HG03139 (cell line): ENCODE measurements around the gene TOP3A.

Experiments
- ATAC-seq: cut with Tn5 transposase; IDR thresholded peaks from one replicate; pipeline ENCODE4 v1.9.1; 2021; ENCODE audit not compliant: unreplicated experiment

TOP3A gene

GRCh38 chr17:18280766-18281371 is 33.9 kb downstream of the TOP3A start:
- ATAC-seq, result no peak

- no peak for ATAC-seq
These were observed 34.5 kb downstream of the TOP3A start for GRCh38 chr17:18280249-18280648.

DNA sequence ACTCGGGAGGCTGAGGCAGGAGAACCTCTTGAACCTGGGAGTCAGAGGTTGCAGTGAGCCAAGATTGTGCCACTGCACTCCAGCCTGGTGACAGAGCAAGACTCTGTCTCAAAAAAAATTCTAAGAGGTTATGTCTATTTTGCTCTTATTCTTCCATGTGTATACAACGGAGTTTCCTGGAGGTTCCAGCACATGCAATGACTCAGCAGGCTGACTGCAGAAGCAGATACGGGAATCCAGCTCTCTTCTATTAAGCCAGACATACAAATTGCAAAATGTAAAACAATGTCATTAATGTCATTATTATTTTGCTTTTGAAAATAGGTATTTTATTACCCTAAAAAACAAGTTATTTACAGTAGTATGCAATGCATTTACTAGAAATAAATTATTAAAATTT is 35.9 kb downstream of the TOP3A start:
- no peak for ATAC-seq

DNA sequence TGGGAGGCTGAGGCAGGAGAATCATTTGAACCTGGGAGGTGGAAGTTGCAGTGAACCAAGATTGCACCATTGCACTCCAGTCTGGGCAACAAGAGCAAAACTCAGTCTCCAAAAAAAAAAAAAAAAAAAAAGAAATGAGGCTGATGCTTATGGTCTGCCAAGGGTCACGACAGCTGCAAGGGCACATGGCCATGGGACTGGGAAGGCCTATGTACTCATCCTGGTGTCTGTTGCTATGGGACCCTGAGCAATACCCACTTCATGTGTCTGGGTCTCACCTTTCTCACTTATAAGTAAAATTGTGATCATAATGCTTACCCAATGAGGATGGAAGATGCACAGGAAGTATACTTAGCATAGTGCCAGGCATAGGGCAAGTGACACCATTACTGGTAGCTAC is 37.7 kb downstream of the TOP3A start:
- ATAC-seq, result no peak

DNA sequence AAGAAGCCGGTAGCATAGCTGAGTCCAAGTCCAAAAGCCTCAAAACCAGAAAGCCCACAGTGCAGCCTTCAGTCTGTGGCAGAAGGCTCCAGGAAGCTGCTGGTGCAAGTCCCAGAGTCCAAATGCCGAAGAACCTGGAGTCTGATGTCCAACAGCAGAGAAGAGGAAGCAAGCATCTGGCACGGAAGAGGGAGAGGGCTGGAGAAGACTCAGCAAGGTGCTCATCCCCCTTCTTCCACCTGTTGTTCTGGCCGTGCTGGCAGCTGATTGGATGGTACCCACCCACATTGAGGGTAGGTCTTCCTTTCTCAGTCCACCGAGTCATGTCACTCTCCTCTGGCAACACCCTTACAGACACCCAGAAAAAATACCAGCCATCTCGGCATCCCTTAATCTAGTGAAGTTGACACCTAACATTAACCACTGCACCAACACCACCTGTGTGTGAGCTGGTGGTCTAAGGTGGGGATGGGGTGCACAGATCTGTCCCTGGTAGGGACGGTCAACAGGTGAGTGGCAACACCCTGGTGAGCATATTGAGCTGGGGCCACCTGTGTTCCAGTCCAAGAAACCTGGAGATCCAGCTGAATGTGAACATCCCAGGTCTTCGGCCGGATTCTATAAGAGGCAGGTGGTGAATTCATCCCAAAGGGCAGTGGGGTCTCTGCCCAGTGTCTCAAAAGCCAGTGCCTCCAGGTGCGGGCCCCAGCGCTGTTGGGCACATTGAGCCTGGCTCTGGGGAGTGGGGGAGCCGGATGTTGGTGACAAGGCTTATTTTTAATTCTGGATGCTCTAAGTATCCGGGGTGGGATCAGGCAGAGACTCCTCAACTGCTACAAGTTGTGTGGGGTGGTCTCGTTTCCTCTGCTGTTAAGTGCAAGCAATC is 44.5 kb downstream of the TOP3A start:
- ATAC-seq, result no peak

- no peak for ATAC-seq
These were observed 46.7 kb downstream of the TOP3A start for GRCh38 chr17:18267927-18268711.

- no peak for ATAC-seq
These were observed 47.4 kb downstream of the TOP3A start for GRCh38 chr17:18267366-18267765.

DNA sequence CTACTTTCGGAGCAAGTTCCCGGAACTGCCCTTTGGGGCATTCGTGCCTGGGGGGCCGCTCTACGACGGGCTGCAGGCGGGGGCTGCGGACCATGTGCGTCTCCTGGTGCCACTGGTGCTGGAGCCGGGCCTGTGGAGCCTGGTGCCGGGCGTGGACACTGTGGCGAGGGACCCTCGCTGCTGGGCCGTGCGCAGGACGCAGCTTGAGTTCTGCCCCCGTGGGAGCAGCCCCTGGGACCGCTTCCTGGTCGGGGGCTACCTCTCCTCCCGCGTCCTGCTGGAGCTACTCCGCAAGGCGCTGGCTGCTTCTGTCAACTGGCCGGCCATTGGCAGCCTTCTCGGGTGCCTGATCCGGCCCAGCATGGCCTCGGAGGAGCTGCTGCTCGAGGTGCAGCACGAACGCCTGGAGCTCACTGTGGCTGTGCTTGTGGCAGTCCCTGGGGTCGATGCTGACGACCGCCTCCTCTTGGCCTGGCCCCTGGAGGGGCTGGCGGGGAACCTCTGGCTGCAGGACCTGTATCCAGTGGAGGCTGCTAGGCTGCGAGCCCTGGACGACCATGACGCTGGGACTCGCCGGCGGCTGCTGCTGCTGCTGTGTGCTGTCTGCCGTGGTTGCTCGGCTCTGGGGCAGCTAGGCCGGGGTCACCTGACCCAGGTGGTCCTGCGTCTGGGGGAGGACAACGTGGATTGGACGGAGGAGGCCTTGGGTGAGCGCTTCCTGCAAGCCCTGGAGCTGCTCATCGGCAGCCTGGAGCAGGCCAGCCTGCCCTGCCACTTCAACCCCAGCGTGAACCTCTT is 50.7 kb downstream of the TOP3A start:
- ATAC-seq, result no peak

GRCh38 chr17:18262641-18263040 is 52.2 kb downstream of the TOP3A start:
- ATAC-seq, result no peak

DNA sequence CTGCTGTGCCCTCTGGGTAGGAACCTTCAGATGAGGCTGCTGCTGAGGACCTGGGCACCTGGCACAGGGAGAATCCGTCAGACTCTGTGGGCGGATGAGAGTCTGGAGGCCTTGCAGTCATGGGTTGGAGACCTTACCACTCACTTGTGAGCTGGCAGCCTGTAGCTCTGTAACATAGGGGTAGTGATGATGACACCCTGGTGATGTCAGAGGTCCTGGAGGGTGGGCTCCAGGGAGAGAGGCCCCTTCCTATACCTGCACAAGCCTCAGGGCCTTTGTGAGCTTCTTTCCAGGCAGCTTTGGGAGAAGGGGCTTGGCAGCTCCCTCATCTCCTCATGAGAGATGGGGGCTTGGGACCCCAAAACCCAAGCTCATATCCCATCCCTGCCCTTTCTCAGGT is 52.7 kb downstream of the TOP3A start:
- ATAC-seq, result no peak

DNA sequence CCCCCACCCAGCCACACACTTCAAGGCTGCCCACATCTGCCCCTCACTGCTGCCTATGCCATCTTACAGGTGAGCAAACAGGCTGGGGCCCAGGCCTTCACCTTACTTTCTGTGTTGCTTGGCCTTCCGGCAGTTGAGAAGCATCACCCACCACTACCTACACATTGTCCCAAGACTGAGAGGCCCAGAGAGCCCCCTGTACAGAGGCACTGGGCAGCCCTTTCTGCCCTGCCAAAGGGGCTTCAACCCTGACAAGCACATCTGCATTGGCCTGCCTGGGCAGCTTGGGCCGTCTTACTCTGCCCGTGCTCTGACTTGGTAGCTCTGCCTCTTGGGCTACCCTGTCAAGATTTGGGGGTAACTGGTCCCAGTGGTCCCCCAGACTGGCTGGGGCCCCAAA is 53.1 kb downstream of the TOP3A start:
- ATAC-seq, result no peak

GRCh38 chr17:18261146-18261515 is 53.7 kb downstream of the TOP3A start:
- no peak for ATAC-seq

- peak; percentile 69 for ATAC-seq
These were observed 54.3 kb downstream of the TOP3A start, which contains the start of gene MIEF2 for GRCh38 chr17:18260332-18261145. TSS of gene MIEF2 (plus strand) at chr17:18260662. CDS start at chr17:18262721, 2,059 bp downstream.

DNA sequence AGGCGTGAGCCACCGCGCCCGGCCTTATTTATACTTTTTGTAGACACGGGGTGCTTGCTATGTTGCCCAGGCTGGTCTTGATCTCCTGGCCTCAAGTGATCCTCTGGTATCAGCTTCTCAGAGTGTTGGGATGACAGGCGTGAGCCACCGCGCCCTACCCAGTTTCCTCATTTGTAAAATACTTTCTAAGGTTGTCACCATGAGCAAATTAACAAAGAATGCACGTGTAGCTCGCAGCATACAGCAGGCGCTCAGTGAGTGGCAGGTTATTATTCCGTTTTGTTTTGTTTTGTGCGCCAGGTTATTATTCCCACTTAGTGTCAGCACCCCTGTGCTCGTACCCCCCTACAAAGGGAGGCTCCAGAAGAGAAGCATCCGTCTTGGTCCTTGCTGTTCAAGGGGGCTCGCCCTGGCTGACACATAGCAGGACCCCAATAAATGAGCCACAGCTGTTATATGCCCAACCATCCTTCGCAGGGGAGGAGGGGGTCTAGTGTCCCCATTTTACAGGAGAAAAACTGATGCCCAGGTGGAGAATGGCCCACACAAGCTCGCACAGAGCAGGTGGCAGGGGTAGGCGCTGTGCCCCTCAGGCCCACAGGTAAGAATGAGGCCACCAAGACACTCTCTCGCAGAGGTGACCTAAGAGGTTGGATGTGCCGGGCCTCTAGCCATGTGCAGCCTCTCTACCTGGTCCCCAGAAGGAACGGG is 55.0 kb downstream of the TOP3A start:
- ATAC-seq, result no peak

GRCh38 chr17:18258356-18259038 is 56.3 kb downstream of the TOP3A start, which contains the start of gene FLII:
TSS of gene FLII (minus strand) at chr17:18258738. CDS start at chr17:18258690, 48 bp downstream.
- no peak for ATAC-seq

DNA sequence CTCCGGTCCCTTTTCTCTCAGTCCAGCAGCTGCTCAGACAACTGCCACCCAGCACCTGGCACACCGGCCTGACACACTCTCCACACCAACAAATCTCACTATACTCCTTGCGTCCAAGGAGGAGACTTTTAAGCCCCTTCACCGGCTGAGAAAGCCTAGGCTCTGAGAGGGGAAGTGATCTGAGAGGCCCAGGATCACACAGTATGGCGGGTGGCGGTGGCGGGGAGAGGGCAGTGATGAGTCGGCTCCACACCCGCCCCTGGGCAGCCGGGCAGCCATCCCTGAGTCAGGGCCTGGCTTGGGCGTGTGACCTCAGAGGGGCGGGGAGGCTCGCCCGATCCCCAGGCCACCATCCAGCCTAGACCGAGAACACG is 56.8 kb downstream of the TOP3A start:
- no peak for ATAC-seq

- no peak for ATAC-seq
These were observed 57.4 kb downstream of the TOP3A start for GRCh38 chr17:18257268-18257981.

DNA sequence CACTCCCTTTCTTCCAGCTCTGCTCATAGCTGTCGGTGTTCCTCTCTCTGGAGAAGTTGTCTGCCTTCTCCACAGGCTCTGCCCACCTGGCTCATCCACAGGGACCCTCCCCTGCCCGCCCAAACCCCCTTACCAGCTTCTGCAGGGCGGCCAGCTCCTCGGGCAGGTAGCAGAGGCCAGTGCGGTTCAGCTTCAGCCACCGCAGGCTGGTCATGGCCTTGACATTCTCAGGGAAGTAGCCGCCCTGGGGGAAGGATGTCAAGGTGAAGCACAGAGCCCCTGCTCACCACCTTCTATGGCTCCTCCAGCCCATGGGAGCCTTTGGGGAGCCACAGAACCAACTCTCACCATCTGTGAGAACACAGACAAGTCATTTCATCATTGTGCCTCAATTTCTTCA is 58.0 kb downstream of the TOP3A start:
- no peak for ATAC-seq
